ENCODE results near the gene KLHDC7B. TPM values are rescaled to one million over a fixed set of nuclear protein-coding genes. Genes with fewer than 3 reads are reported as not detected.

KLHDC7B gene
- total and polyA plus RNA-seq, 2 of the 13 experiments (the other 11 are each of a cell fraction or from before 2014, with no cell fraction given) = 0.11 TPM; not detected in 1

DNA sequence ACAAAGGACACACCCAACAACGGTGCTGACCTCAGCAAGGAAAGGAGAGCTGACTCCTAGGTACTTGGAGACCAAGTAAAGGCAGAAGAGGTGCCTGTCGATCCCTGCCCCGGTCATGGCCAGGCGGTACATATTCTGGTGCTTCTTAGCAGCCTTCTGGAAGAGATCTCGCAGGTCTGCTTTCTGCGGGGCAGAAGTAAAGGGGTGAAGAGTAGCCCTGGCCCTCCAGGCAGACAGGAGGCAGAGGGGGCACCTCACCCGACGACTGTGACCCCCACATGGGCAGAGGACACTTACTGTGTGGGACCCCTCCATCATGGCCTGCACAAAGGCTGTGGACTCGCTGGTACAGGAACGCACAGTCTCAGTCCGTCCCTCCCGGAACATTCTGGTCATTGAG, 25.2 kb downstream of the KLHDC7B start (continued):
- TF ChIP-seq, protein P1, sequence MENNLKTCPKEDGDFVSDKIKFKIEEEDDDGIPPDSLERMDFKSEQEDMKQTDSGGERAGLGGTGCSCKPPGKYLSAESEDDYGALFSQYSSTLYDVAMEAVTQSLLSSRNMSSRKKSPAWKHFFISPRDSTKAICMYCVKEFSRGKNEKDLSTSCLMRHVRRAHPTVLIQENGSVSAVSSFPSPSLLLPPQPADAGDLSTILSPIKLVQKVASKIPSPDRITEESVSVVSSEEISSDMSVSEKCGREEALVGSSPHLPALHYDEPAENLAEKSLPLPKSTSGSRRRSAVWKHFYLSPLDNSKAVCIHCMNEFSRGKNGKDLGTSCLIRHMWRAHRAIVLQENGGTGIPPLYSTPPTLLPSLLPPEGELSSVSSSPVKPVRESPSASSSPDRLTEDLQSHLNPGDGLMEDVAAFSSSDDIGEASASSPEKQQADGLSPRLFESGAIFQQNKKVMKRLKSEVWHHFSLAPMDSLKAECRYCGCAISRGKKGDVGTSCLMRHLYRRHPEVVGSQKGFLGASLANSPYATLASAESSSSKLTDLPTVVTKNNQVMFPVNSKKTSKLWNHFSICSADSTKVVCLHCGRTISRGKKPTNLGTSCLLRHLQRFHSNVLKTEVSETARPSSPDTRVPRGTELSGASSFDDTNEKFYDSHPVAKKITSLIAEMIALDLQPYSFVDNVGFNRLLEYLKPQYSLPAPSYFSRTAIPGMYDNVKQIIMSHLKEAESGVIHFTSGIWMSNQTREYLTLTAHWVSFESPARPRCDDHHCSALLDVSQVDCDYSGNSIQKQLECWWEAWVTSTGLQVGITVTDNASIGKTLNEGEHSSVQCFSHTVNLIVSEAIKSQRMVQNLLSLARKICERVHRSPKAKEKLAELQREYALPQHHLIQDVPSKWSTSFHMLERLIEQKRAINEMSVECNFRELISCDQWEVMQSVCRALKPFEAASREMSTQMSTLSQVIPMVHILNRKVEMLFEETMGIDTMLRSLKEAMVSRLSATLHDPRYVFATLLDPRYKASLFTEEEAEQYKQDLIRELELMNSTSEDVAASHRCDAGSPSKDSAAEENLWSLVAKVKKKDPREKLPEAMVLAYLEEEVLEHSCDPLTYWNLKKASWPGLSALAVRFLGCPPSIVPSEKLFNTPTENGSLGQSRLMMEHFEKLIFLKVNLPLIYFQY (CRISPR knock-in tag; IDR thresholded peaks at IDR 0.05; ENCODE audit: borderline replicate concordance) = no peak
- TF ChIP-seq CEBPZ (IDR thresholded peaks at IDR 0.05; ENCODE audit: low read length) = no peak
- no peak for TF ChIP-seq PATZ1 (CRISPR knock-in tag; IDR thresholded peaks at IDR 0.05)
- no peak for TF ChIP-seq ZNF441 (CRISPR knock-in tag; IDR thresholded peaks at IDR 0.05; ENCODE audit: borderline replicate concordance)
- no peak for TF ChIP-seq MTA3 (CRISPR knock-in tag; IDR thresholded peaks at IDR 0.05)
- no peak for TF ChIP-seq SSRP1 (CRISPR knock-in tag; IDR thresholded peaks at IDR 0.05)
- no peak for TF ChIP-seq LCORL (IDR thresholded peaks at IDR 0.05)
- TF ChIP-seq LCORL (CRISPR knock-in tag; IDR thresholded peaks at IDR 0.05) = no peak
- TF ChIP-seq ZNF33B (CRISPR knock-in tag; IDR thresholded peaks at IDR 0.05) = no peak
- no peak for TF ChIP-seq TAF1 (CRISPR knock-in tag; IDR thresholded peaks at IDR 0.05)
- no peak for TF ChIP-seq KLF11 (CRISPR knock-in tag; IDR thresholded peaks at IDR 0.05)
- TF ChIP-seq CHCHD3 (CRISPR knock-in tag; IDR thresholded peaks at IDR 0.05) = no peak
- no peak for TF ChIP-seq SOX6 (IDR thresholded peaks at IDR 0.05)
- no peak for TF ChIP-seq SOX6 (CRISPR knock-in tag; IDR thresholded peaks at IDR 0.05)
- TF ChIP-seq CENPT (CRISPR knock-in tag; IDR thresholded peaks at IDR 0.05; ENCODE audit: low read depth) = no peak
